Activated naive CD4-positive, alpha-beta T cell treated with anti-CD3 and anti-CD28 coated beads, Interleukin-2, amount 50 U/mL, for 72 hours (primary cell): ENCODE data around the gene KCNT1. TPM values are rescaled to one million over a fixed set of nuclear protein-coding genes. Genes with fewer than 3 reads are reported as not detected.

Experiments used
- ATAC-seq, 2 donors: fragments of 150-1000 bp; cut with Tn5 transposase; 2 replicates each; pipeline ENCODE4 v1.10.0; 2021; ENCODE audit warnings: mild to moderate bottlenecking in 2 of 2, moderate library complexity in 2 of 2
- DNase-seq, 2 donors: peaks; one replicate each; pipeline ENCODE4 v3.0.0; 2021 to 2022; ENCODE audit warnings: low spot score in 2 of 2
- H3K27ac Mint-ChIP-seq, 2 donors: one replicate each; pipeline ENCODE4 v1.8.0; 2022; ENCODE audit warnings: mild to moderate bottlenecking in 2 of 2, mixed read lengths in 2 of 2
- H3K36me3 Mint-ChIP-seq, 2 donors: one replicate each; pipeline ENCODE4 v1.8.0; 2022; ENCODE audit warnings: mixed read lengths in 2 of 2
- H3K9me3 Mint-ChIP-seq, 2 donors: one replicate each; pipeline ENCODE4 v1.8.0; 2022; ENCODE audit warnings: mixed read lengths in 2 of 2
- total RNA-seq, 2 donors: library from RNA; stranded (reverse); gene quantifications; one replicate each; pipeline ENCODE4 v1.2.3, GENCODE V29; 2022

Gene KCNT1
- total RNA-seq, 2 donors from 2014 or later, result not detected

GRCh38 chr9:135707252-135708138, 5.5 kb downstream of the KCNT1 start:
- no peaks in the 10 kb centered on the region for H3K36me3 Mint-ChIP-seq
- ATAC-seq (no peak), DNase-seq (no peak)
- H3K9me3 Mint-ChIP-seq, result no peaks in the 10 kb centered on the region
- H3K27ac Mint-ChIP-seq, result no peak overlapping the region

GRCh38 chr9:135708164-135708563, 6.2 kb downstream of the KCNT1 start:
- DNase-seq, result no peak
- H3K27ac Mint-ChIP-seq, result no peak overlapping the region
- ATAC-seq, result no peak
- H3K9me3 Mint-ChIP-seq, result no peaks in the 10 kb centered on the region
- H3K36me3 Mint-ChIP-seq, result no peaks in the 10 kb centered on the region

GRCh38 chr9:135711391-135711790, 9.4 kb downstream of the KCNT1 start:
- ATAC-seq, result no peak
- Mint-ChIP-seq H3K27ac (no peak overlapping the region), H3K36me3 (no peaks in the 10 kb centered on the region), H3K9me3 (no peaks in the 10 kb centered on the region)
- no peak for DNase-seq

- no peak overlapping the region for H3K27ac Mint-ChIP-seq
- ATAC-seq (no peak), DNase-seq (no peak)
- no peaks in the 10 kb centered on the region for H3K9me3 Mint-ChIP-seq
- H3K36me3 Mint-ChIP-seq, result no peaks in the 10 kb centered on the region
Observed at GRCh38 chr9:135711881-135712280, 9.9 kb downstream of the KCNT1 start.

- Mint-ChIP-seq H3K36me3 (no peaks in the 10 kb centered on the region), H3K9me3 (no peaks in the 10 kb centered on the region), H3K27ac (no peak overlapping the region)
- DNase-seq, result no peak
- ATAC-seq, result no peak
Observed at GRCh38 chr9:135712613-135713295, 10.8 kb downstream of the KCNT1 start.

GRCh38 chr9:135714242-135715055, 12.5 kb downstream of the KCNT1 start:
- DNase-seq (no peak), ATAC-seq (no peak)
- Mint-ChIP-seq H3K36me3 (no peaks in the 10 kb centered on the region), H3K27ac (no peak overlapping the region), H3K9me3 (no peaks in the 10 kb centered on the region)

- ATAC-seq (no peak), DNase-seq (no peak)
- Mint-ChIP-seq H3K27ac (no peak overlapping the region), H3K36me3 (no peaks in the 10 kb centered on the region), H3K9me3 (no peaks in the 10 kb centered on the region)
Observed at GRCh38 chr9:135715056-135715595, 13.1 kb downstream of the KCNT1 start.

GRCh38 chr9:135716045-135716444, 14.1 kb downstream of the KCNT1 start:
- Mint-ChIP-seq H3K9me3 (no peaks in the 10 kb centered on the region), H3K27ac (no peak overlapping the region), H3K36me3 (no peaks in the 10 kb centered on the region)
- ATAC-seq, result no peak
- no peak for DNase-seq

GRCh38 chr9:135717410-135717809, 15.4 kb downstream of the KCNT1 start:
- no peak for ATAC-seq

GRCh38 chr9:135718616-135719015, 16.6 kb downstream of the KCNT1 start:
- DNase-seq (no peak), ATAC-seq (peak in 1 of 2 donors; percentile 14)
- Mint-ChIP-seq H3K9me3 (no peaks in the 10 kb centered on the region), H3K36me3 (no peaks in the 10 kb centered on the region), H3K27ac (no peak overlapping the region)

More at GRCh38 chr9:135717410-135717809, 15.4 kb downstream of the KCNT1 start:
- Mint-ChIP-seq H3K9me3 (no peaks in the 10 kb centered on the region), H3K27ac (no peak overlapping the region), H3K36me3 (no peaks in the 10 kb centered on the region)
- no peak for DNase-seq

- ATAC-seq, result no peak
Observed at GRCh38 chr9:135719472-135719871, 17.5 kb downstream of the KCNT1 start.

GRCh38 chr9:135722365-135722764, 20.4 kb downstream of the KCNT1 start:
- no peak overlapping the region for H3K27ac Mint-ChIP-seq
- no peaks in the 10 kb centered on the region for H3K9me3 Mint-ChIP-seq
- ATAC-seq (no peak), DNase-seq (no peak)
- H3K36me3 Mint-ChIP-seq, result no peaks in the 10 kb centered on the region

More at GRCh38 chr9:135719472-135719871, 17.5 kb downstream of the KCNT1 start:
- no peak for DNase-seq
- Mint-ChIP-seq H3K27ac (peak overlapping the region in 1 of 2 donors; percentile 27), H3K9me3 (no peaks in the 10 kb centered on the region), H3K36me3 (no peaks in the 10 kb centered on the region)

- ATAC-seq (no peak), DNase-seq (no peak)
- H3K9me3 Mint-ChIP-seq, result no peaks in the 10 kb centered on the region
- no peaks in the 10 kb centered on the region for H3K36me3 Mint-ChIP-seq
- H3K27ac Mint-ChIP-seq, result no peak overlapping the region
Observed at GRCh38 chr9:135724186-135724787, 22.3 kb downstream of the KCNT1 start.

GRCh38 chr9:135726138-135726853, 24.3 kb downstream of the KCNT1 start:
- no peak overlapping the region for H3K27ac Mint-ChIP-seq
- no peaks in the 10 kb centered on the region for H3K36me3 Mint-ChIP-seq
- no peak for ATAC-seq
- peaks cover 7 to 9% of the 10 kb centered on the region in 2 donors for H3K9me3 Mint-ChIP-seq
- DNase-seq, result no peak

- no peak overlapping the region for H3K27ac Mint-ChIP-seq
- H3K36me3 Mint-ChIP-seq, result no peaks in the 10 kb centered on the region
- ATAC-seq, result no peak
- H3K9me3 Mint-ChIP-seq, result peaks cover 9 to 14% of the 10 kb centered on the region in 2 donors
- no peak for DNase-seq
Observed at GRCh38 chr9:135727257-135727875, 25.4 kb downstream of the KCNT1 start.
